Type B pancreatic cell (in vitro differentiated cells): ENCODE measurements around the gene ZMAT5. TPM values are rescaled to one million over a fixed set of nuclear protein-coding genes. Genes with fewer than 3 reads are reported as not detected.

ENCODE experiments used
- DNase-seq: peaks from one replicate; pipeline ENCODE4 v3.0.0; 2021; ENCODE audit warnings: mixed read lengths; ENCODE audit not compliant: unreplicated experiment; ENCODE audit errors: extremely low spot score
- H3K27ac Mint-ChIP-seq: 2 replicates; pipeline ENCODE4 v1.8.0; 2021; ENCODE audit warnings: mild to moderate bottlenecking, mixed read lengths
- H3K27me3 Mint-ChIP-seq: 2 replicates; pipeline ENCODE4 v1.8.0; 2021; ENCODE audit warnings: mixed read lengths
- H3K36me3 Mint-ChIP-seq: 2 replicates; pipeline ENCODE4 v1.8.0; 2021; ENCODE audit warnings: mixed read lengths
- H3K4me1 Mint-ChIP-seq: one replicate; pipeline ENCODE4 v1.8.0; 2021; ENCODE audit warnings: mixed read lengths; ENCODE audit not compliant: unreplicated experiment
- H3K4me3 Mint-ChIP-seq: 2 replicates; pipeline ENCODE4 v1.8.0; 2021; ENCODE audit warnings: mild to moderate bottlenecking, mixed read lengths
- H3K9me3 Mint-ChIP-seq: 2 replicates; pipeline ENCODE4 v1.8.0; 2021; ENCODE audit warnings: mixed read lengths
- total RNA-seq: library from RNA; stranded (reverse); gene quantifications from 2 replicates; pipeline ENCODE4 v1.2.1, GENCODE V29; 2021; ENCODE audit warnings: low replicate concordance
- TF ChIP-seq, protein P1 (sequence below): fragments of 200-600 bp; sonication (generic); conservative IDR thresholded peaks from 2 replicates; pipeline ENCODE4 v1.5.0; 2021; ENCODE audit warnings: antibody characterized with exemption, mild to moderate bottlenecking

The ZMAT5 gene
- total RNA-seq, 1 donor from 2014 or later = 19.2 TPM

DNA sequence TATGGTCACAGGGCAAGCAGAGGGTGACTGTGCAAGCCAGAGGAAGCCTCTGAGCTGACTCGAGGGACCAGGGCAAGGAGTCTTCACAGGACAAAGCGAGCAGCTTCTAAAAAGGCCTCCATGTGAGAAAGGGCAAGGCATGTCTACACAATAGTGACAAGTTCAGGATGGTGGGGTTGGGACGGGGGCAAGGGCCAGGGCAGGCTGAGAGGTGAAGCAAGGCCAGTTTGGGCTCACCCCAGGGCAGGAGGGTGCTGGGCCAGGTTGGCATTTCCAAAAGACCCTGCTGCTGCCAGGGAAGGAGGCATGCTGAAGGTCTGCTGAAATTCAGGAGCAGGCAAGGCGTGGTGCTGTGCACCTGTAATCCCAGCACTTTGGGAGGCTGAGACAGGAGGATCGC, 59.3 kb downstream of the ZMAT5 start:
- H3K36me3 Mint-ChIP-seq = no peaks in the 10 kb centered on the region
- H3K9me3 Mint-ChIP-seq = no peaks in the 10 kb centered on the region
- TF ChIP-seq, protein P1, sequence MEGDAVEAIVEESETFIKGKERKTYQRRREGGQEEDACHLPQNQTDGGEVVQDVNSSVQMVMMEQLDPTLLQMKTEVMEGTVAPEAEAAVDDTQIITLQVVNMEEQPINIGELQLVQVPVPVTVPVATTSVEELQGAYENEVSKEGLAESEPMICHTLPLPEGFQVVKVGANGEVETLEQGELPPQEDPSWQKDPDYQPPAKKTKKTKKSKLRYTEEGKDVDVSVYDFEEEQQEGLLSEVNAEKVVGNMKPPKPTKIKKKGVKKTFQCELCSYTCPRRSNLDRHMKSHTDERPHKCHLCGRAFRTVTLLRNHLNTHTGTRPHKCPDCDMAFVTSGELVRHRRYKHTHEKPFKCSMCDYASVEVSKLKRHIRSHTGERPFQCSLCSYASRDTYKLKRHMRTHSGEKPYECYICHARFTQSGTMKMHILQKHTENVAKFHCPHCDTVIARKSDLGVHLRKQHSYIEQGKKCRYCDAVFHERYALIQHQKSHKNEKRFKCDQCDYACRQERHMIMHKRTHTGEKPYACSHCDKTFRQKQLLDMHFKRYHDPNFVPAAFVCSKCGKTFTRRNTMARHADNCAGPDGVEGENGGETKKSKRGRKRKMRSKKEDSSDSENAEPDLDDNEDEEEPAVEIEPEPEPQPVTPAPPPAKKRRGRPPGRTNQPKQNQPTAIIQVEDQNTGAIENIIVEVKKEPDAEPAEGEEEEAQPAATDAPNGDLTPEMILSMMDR = no peak
- peaks cover 25% of the 10 kb centered on the region for H3K4me1 Mint-ChIP-seq
- H3K27ac Mint-ChIP-seq = no peak overlapping the region
- H3K27me3 Mint-ChIP-seq = peaks cover 45% of the 10 kb centered on the region
- DNase-seq = no peak
- H3K4me3 Mint-ChIP-seq = no peak overlapping the region

DNA sequence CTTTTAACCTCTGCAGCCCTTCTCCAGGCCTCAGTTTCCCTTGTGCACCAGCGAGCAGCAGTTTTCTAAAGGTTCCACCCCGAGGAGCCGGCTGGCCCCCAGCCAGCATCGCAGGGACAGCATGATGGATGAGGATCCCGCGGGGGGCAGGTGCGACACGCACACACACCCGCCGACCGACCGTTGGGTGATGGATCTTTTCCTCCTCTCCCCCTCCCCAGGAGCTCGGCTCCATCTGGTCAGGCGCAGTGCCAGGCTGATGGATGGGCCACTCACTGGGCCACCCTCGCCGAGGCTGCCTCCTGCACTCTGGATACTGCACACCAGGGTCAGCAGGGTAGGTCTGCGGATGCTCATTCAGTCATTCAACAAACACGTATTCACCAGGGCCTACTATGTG, 59.8 kb downstream of the ZMAT5 start:
- DNase-seq = no peak
- Mint-ChIP-seq H3K4me3 (no peak overlapping the region), H3K4me1 (peaks cover 24% of the 10 kb centered on the region), H3K36me3 (no peaks in the 10 kb centered on the region), H3K27ac (no peak overlapping the region), H3K27me3 (peaks cover 42% of the 10 kb centered on the region), H3K9me3 (no peaks in the 10 kb centered on the region)
- TF ChIP-seq, protein P1 = no peak

DNA sequence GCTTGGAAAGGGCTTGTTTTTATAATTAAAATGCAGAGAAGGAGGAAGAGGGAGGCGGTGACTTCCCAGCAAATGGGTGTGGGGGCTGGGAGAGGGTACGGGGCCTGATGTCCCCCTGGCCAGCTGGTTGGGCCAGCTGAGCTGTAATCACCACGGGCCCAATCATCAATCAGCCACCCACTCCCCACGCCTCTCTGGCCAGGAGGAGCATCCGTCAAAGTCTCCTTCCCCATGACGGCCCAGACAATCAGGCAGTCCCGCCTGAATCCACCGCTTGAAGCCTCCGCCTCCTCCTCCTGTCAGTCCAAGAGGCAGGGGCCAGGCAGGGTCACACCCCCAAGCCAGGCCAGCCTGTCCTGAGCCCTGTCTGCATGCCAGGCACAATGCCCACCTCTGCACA, 60.3 kb downstream of the ZMAT5 start:
- Mint-ChIP-seq H3K27ac (no peak overlapping the region), H3K36me3 (no peaks in the 10 kb centered on the region), H3K4me1 (peaks cover 26% of the 10 kb centered on the region), H3K9me3 (no peaks in the 10 kb centered on the region), H3K4me3 (no peak overlapping the region), H3K27me3 (peaks cover 42% of the 10 kb centered on the region)
- no peak for DNase-seq
- TF ChIP-seq, protein P1 = no peak

DNA sequence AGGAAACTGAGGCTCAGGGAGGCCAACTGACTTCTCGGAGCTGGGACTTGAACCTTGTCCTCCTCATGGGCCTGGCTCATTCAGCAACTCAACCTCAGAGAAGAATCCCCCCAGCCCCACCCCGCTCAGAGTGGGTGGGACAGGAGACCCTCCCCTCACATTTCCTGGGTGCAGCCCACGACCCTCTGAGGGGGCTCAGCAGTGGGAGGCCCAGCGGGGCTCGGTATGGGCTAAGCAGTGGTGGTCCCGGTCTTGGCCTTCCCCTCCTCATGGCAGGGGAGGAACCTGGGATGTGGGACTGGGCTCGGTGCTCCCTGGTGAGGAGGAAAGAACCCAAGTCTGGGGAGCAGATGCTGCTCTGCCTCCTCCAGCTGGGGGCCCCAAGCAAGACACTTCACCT, 61.2 kb downstream of the ZMAT5 start:
- no peak overlapping the region for H3K4me3 Mint-ChIP-seq
- peaks cover 33% of the 10 kb centered on the region for H3K4me1 Mint-ChIP-seq
- peaks cover 49% of the 10 kb centered on the region for H3K27me3 Mint-ChIP-seq
- no peak for DNase-seq
- TF ChIP-seq, protein P1 = no peak
- H3K36me3 Mint-ChIP-seq = no peaks in the 10 kb centered on the region
- H3K27ac Mint-ChIP-seq = no peak overlapping the region
- no peaks in the 10 kb centered on the region for H3K9me3 Mint-ChIP-seq

DNA sequence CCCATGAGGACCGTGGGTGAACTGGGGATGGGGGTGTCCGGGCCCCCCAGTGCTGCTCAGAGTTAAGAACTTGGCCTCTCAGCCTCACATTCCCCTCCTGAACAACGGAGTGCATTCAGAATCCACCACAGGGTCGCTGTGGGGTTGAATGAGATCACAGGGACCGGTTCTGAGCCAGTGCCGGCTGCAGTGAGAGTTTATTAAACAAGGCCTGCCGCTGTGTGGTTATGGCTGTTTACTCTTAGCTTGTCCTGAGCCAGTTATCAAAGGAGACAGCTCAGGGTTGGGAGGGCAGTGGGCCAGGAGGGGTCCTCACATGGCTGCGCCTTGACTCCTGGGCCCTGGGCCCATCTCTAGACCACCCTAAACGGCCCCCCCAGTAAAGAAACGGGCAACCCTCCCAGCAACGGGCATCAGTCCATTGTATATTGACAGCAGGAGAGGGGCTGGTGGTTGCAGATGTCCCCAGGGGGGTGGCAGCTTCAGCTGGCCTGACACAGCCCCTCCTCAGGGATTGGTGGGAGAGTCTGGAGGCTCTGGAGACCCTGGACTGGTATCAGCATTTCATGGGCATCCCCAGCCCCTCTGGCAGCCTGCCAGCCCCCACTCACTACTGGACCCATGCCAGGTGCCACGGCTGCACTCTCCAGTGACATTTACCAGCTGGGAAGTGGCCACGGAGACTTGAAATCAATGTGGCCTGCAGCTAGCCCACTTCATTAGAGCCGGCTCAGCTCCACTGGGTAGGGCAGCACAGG, 62.1 kb downstream of the ZMAT5 start:
- Mint-ChIP-seq H3K4me1 (peaks cover 33% of the 10 kb centered on the region), H3K27me3 (peaks cover 53% of the 10 kb centered on the region), H3K27ac (no peak overlapping the region), H3K9me3 (no peaks in the 10 kb centered on the region), H3K36me3 (no peaks in the 10 kb centered on the region), H3K4me3 (no peak overlapping the region)
- DNase-seq = no peak
- TF ChIP-seq, protein P1 = no peak
